A673 (cell line): Measurements from ENCODE around the gene GNRHR.

Experiments used
- CTCF ChIP-seq: fragments of 300-800, 200-600 bp; sonication (generic); conservative IDR thresholded peaks from 2 replicates; pipeline ENCODE4 v1.5.1; 2017; ENCODE audit warnings: low read depth, mild to moderate bottlenecking, antibody characterized with exemption, low read length, moderate library complexity, mixed read lengths
- EZH2 ChIP-seq: fragments of 200-600 bp; sonication (generic); IDR thresholded peaks from 2 replicates; pipeline ENCODE4 v1.6.1; 2017; ENCODE audit warnings: borderline replicate concordance, low read depth, mild to moderate bottlenecking, mixed read lengths, antibody characterized with exemption, low read length; ENCODE audit not compliant: poor library complexity, severe bottlenecking

DNA sequence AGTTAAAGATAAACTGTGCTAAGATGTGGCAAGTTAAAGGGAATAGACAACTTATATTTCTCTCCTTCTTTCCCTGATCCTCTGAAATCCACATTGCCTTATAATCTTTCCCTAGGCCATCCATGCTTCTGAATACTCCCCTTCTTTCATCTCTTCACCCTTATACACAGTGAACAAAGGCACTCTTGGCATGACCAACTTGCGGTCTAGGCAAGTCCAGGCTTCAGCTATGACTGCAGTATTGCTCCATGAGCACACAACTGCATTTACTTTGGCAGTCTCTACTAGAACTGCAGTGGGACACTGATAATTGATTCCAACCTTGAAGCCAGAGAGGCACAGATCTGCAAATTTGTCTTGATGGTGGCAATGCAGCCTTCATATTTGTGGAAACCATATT lies 29.1 kb downstream of the GNRHR start:
- TF ChIP-seq CTCF (no peak), EZH2 (no peak)
